WTC11 (cell line): Measurements from ENCODE around the gene ESYT3.

ENCODE experiments used
- CREM ChIP-seq: sonication (generic); formaldehyde crosslinking; IDR thresholded peaks from 2 replicates; pipeline ENCODE4 v1.8.1; 2022; ENCODE audit warnings: mild to moderate bottlenecking, missing genetic modification reagents, moderate library complexity
- CTCF ChIP-seq: fragments of 200-600 bp; IDR thresholded peaks from 2 replicates; pipeline ENCODE4 v1.8.0; 2022; ENCODE audit warnings: antibody characterized with exemption
- ELF4 ChIP-seq: sonication (generic); formaldehyde crosslinking; IDR thresholded peaks from 2 replicates; pipeline ENCODE4 v1.8.1; 2022; ENCODE audit warnings: low read depth, mild to moderate bottlenecking, moderate library complexity, missing genetic modification reagents
- FOXP4 ChIP-seq: sonication (generic); formaldehyde crosslinking; IDR thresholded peaks from 2 replicates; pipeline ENCODE4 v1.8.0; 2022; ENCODE audit warnings: mild to moderate bottlenecking, missing genetic modification reagents
- MLX ChIP-seq: sonication (generic); formaldehyde crosslinking; IDR thresholded peaks from 2 replicates; pipeline ENCODE4 v1.8.1; 2023; ENCODE audit warnings: mild to moderate bottlenecking, missing genetic modification reagents, moderate library complexity
- NFE2L1 ChIP-seq: sonication (generic); formaldehyde crosslinking; IDR thresholded peaks from 2 replicates; pipeline ENCODE4 v1.8.1; 2023; ENCODE audit warnings: missing genetic modification reagents
- NR1H2 ChIP-seq: sonication (generic); formaldehyde crosslinking; IDR thresholded peaks from 2 replicates; pipeline ENCODE4 v1.9.0; 2021; ENCODE audit warnings: mild to moderate bottlenecking, moderate library complexity, missing genetic modification reagents
- NR2C2 ChIP-seq: sonication (generic); formaldehyde crosslinking; IDR thresholded peaks from 2 replicates; pipeline ENCODE4 v1.8.0; 2022; ENCODE audit warnings: mild to moderate bottlenecking, missing genetic modification reagents
- PRRX2 ChIP-seq: fragments of 250-450 bp; sonication (Bioruptor Pico); IDR thresholded peaks from 2 replicates; pipeline ENCODE4 v1.8.0; 2021; ENCODE audit warnings: mild to moderate bottlenecking
- STAT6 ChIP-seq: sonication (generic); formaldehyde crosslinking; conservative IDR thresholded peaks from 2 replicates; pipeline ENCODE4 v1.8.1; 2023; ENCODE audit warnings: mild to moderate bottlenecking, low read depth, missing genetic modification reagents, moderate library complexity
- ZNF512 ChIP-seq: sonication (generic); formaldehyde crosslinking; IDR thresholded peaks from 2 replicates; pipeline ENCODE4 v1.8.1; 2022; ENCODE audit warnings: missing genetic modification reagents, borderline replicate concordance

- TF ChIP-seq ELF4 (CRISPR knock-in tag) = no peak
- no peak for TF ChIP-seq CTCF
- TF ChIP-seq NR1H2 (CRISPR knock-in tag) = no peak
- TF ChIP-seq MLX (CRISPR knock-in tag) = no peak
- TF ChIP-seq STAT6 (CRISPR knock-in tag) = no peak
- TF ChIP-seq PRRX2 (CRISPR knock-in tag) = no peak
- TF ChIP-seq NR2C2 (CRISPR knock-in tag) = no peak
- TF ChIP-seq NFE2L1 (CRISPR knock-in tag) = no peak
- no peak for TF ChIP-seq CREM (CRISPR knock-in tag)
- TF ChIP-seq ZNF512 (CRISPR knock-in tag) = no peak
- no peak for TF ChIP-seq FOXP4 (CRISPR knock-in tag)
Measured at GRCh38 chr3:138496436-138496835, 62.0 kb downstream of the ESYT3 start.
